Measurements from ENCODE around the gene HS3ST2.

GRCh38 chr16:22915003-22915402 is 101.0 kb downstream of the HS3ST2 start:
- TF ChIP-seq CTCF (IDR thresholded peaks at IDR 0.05): no peak
- TF ChIP-seq POLR2A (IDR thresholded peaks at IDR 0.05): no peak
